SKM-1 treated with dmso at 0.1 percent for 144 hours (cell line): Measurements from ENCODE around the gene ZNF841.
"Not testable (repeated sequence)": the region's sequence is repeated elsewhere in the genome, so short reads cannot be mapped to it uniquely, and the experiment has no call there.

Experiments
- DNase-seq: peaks from one replicate; lab custom pipeline; 2025; ENCODE audit not compliant: unreplicated experiment; lab: John Stamatoyannopoulos, UW

ZNF841 gene

GRCh38 chr19:52069653-52070052 lies 25.9 kb downstream of the ZNF841 start:
- DNase-seq = no peak

GRCh38 chr19:52066258-52066863 lies 29.2 kb downstream of the ZNF841 start:
- no peak for DNase-seq

GRCh38 chr19:52065399-52065798 lies 30.2 kb downstream of the ZNF841 start:
- DNase-seq = no peak

GRCh38 chr19:52056480-52056879 lies 39.1 kb downstream of the ZNF841 start:
- DNase-seq = not testable (repeated sequence)

GRCh38 chr19:52051736-52052135 lies 43.8 kb downstream of the ZNF841 start:
- DNase-seq = not testable (repeated sequence)

- DNase-seq = peak; percentile 67
Observed at GRCh38 chr19:52048555-52049501, 46.7 kb downstream of the ZNF841 start, which contains the start of gene ZNF432. ZNF432 (minus strand) TSS chr19:52048838; CDS start chr19:52046868, 1,970 bp downstream.

- no peak for DNase-seq
Observed at GRCh38 chr19:52039169-52039568, 56.4 kb downstream of the ZNF841 start.

GRCh38 chr19:52034051-52034728 lies 61.4 kb downstream of the ZNF841 start:
- DNase-seq = no peak

GRCh38 chr19:52028780-52029123 lies 66.8 kb downstream of the ZNF841 start:
- no peak for DNase-seq

GRCh38 chr19:52028027-52028779 lies 67.4 kb downstream of the ZNF841 start, which contains the start of gene ZNF614:
ZNF614 (minus strand) TSS chr19:52028379; CDS start chr19:52025745, 2,634 bp downstream.
- peak; percentile 20 for DNase-seq

GRCh38 chr19:52026255-52026990 lies 69.1 kb downstream of the ZNF841 start:
- DNase-seq = not testable (repeated sequence)

GRCh38 chr19:52024478-52024877 lies 71.1 kb downstream of the ZNF841 start:
- not testable (repeated sequence) for DNase-seq

GRCh38 chr19:52022193-52022592 lies 73.4 kb downstream of the ZNF841 start:
- no peak for DNase-seq

- DNase-seq = no peak
Observed at GRCh38 chr19:52020506-52020905, 75.1 kb downstream of the ZNF841 start.
